Coronary artery (tissue), 2 donors: Measurements from ENCODE around the gene KRTAP10-1.

Source experiments
- DNase-seq: peaks from one replicate; pipeline ENCODE4 v3.0.0-alpha.2; 2017; ENCODE audit warnings: low spot score
- H3K27ac ChIP-seq, 2 donors: fragments of 200-600 bp; sonication (generic); one replicate each; pipeline ENCODE4 v1.5.1; 2016 to 2019
- H3K4me3 ChIP-seq: fragments of 200-600 bp; sonication (generic); 2 replicates; pipeline ENCODE4 v1.5.1; 2016; ENCODE audit warnings: mild to moderate bottlenecking, moderate library complexity
- CTCF ChIP-seq: fragments of 200-600 bp; sonication (generic); IDR thresholded peaks from one replicate; pipeline ENCODE4 v1.5.1; 2019; ENCODE audit warnings: antibody characterized with exemption

KRTAP10-1 gene

GRCh38 chr21:44489962-44490361, 50.0 kb downstream of the KRTAP10-1 start:
- no peak overlapping the region for H3K27ac ChIP-seq
- DNase-seq, result no peak

More at GRCh38 chr21:44489962-44490361, 50.0 kb downstream of the KRTAP10-1 start:
- H3K4me3 ChIP-seq, result no peak overlapping the region
- TF ChIP-seq CTCF, result no peak
